Ishikawa (cell line): ENCODE data around the gene IL31RA.

Source experiments
- CREB1 ChIP-seq: IDR thresholded peaks from 2 replicates; pipeline ENCODE4 v1.6.1; 2012; ENCODE audit warnings: low read depth
- EGR1 ChIP-seq: IDR thresholded peaks from 2 replicates; pipeline ENCODE4 v1.6.1; 2012
- EP300 ChIP-seq: IDR thresholded peaks from 2 replicates; pipeline ENCODE4 v1.6.1; 2012; ENCODE audit warnings: borderline replicate concordance
- MAX ChIP-seq: IDR thresholded peaks from 2 replicates; pipeline ENCODE4 v1.6.1; 2012
- RAD21 ChIP-seq: IDR thresholded peaks from 2 replicates; pipeline ENCODE4 v1.6.1; 2012; ENCODE audit warnings: low read depth
- REST ChIP-seq: IDR thresholded peaks from 2 replicates; pipeline ENCODE4 v1.6.1; 2012; ENCODE audit warnings: low read depth, mild to moderate bottlenecking
- TAF1 ChIP-seq: IDR thresholded peaks from 2 replicates; pipeline ENCODE4 v1.6.1; 2012; ENCODE audit warnings: low read depth, mild to moderate bottlenecking
- TCF12 ChIP-seq: IDR thresholded peaks from 2 replicates; pipeline ENCODE4 v1.6.1; 2012; ENCODE audit warnings: low read depth
- TEAD4 ChIP-seq: IDR thresholded peaks from 2 replicates; pipeline ENCODE4 v1.6.1; 2012
- USF1 ChIP-seq: IDR thresholded peaks from 2 replicates; pipeline ENCODE4 v1.6.1; 2012
- YY1 ChIP-seq: IDR thresholded peaks from 2 replicates; pipeline ENCODE4 v1.6.1; 2012; ENCODE audit warnings: low read depth
- ZBTB7A ChIP-seq: IDR thresholded peaks from 2 replicates; pipeline ENCODE4 v1.6.1; 2012; ENCODE audit warnings: low read depth

- TF ChIP-seq RAD21 (no peak), CREB1 (no peak), TEAD4 (no peak), EP300 (no peak), YY1 (no peak), MAX (no peak), EGR1 (no peak), REST (no peak), TAF1 (no peak), ZBTB7A (no peak), USF1 (no peak), TCF12 (no peak)
These were observed 76.9 kb downstream of the IL31RA start for GRCh38 chr5:55927861-55928655.
